Neural cell (in vitro differentiated cells): ENCODE data around the gene DUSP22.

Experiments used
- EP300 ChIP-seq: fragments of 450-650 bp; conservative IDR thresholded peaks from 2 replicates; pipeline ENCODE4 v1.6.1; 2014; ENCODE audit warnings: antibody characterized with exemption, mild to moderate bottlenecking, moderate library complexity; ENCODE audit not compliant: poor library complexity, severe bottlenecking
- MXI1 ChIP-seq: fragments of 450-650 bp; conservative IDR thresholded peaks from 2 replicates; pipeline ENCODE4 v1.6.1; 2014; ENCODE audit warnings: antibody characterized with exemption, mild to moderate bottlenecking; ENCODE audit not compliant: poor library complexity, severe bottlenecking
- POLR2AphosphoS5 ChIP-seq: IDR thresholded peaks from 2 replicates; pipeline ENCODE4 v1.6.1; 2012
- RAD21 ChIP-seq: fragments of 450-650 bp; conservative IDR thresholded peaks from 2 replicates; pipeline ENCODE4 v1.6.1; 2014; ENCODE audit warnings: antibody characterized with exemption, mild to moderate bottlenecking, moderate library complexity
- SMC3 ChIP-seq: fragments of 450-650 bp; conservative IDR thresholded peaks from 2 replicates; pipeline ENCODE4 v1.6.1; 2014; ENCODE audit warnings: antibody characterized with exemption, mild to moderate bottlenecking, moderate library complexity; ENCODE audit not compliant: poor library complexity
- TF ChIP-seq, protein P1 (sequence below): fragments of 450-650 bp; IDR thresholded peaks from 2 replicates; pipeline ENCODE4 v1.5.1; 2014; ENCODE audit warnings: antibody characterized with exemption, mild to moderate bottlenecking, moderate library complexity; ENCODE audit not compliant: poor library complexity, severe bottlenecking

DNA sequence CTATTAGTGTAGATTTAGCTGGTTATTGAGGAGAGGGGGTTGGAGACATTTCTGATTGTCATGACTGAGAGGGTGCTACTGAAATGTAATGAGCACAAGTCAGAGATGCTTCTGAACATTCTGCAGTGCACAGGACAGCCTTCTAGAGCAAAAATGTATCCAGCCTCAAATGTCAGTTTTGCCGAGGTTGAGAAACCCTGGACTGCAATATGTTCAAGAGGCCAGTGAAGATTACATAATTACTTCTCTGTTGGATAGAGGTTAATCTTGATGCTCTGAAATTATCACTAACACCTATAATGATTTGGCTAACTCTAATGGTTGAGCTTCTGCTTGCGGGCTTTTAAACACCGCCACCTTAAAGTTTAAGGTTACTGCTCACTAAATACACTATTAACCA, 3.4 kb upstream of the DUSP22 start:
- TF ChIP-seq, protein P1, sequence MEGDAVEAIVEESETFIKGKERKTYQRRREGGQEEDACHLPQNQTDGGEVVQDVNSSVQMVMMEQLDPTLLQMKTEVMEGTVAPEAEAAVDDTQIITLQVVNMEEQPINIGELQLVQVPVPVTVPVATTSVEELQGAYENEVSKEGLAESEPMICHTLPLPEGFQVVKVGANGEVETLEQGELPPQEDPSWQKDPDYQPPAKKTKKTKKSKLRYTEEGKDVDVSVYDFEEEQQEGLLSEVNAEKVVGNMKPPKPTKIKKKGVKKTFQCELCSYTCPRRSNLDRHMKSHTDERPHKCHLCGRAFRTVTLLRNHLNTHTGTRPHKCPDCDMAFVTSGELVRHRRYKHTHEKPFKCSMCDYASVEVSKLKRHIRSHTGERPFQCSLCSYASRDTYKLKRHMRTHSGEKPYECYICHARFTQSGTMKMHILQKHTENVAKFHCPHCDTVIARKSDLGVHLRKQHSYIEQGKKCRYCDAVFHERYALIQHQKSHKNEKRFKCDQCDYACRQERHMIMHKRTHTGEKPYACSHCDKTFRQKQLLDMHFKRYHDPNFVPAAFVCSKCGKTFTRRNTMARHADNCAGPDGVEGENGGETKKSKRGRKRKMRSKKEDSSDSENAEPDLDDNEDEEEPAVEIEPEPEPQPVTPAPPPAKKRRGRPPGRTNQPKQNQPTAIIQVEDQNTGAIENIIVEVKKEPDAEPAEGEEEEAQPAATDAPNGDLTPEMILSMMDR: no peak
- TF ChIP-seq MXI1: no peak
- TF ChIP-seq EP300: no peak
- TF ChIP-seq SMC3: no peak
- TF ChIP-seq POLR2AphosphoS5: no peak
- TF ChIP-seq RAD21: no peak
